DMS 273 (cell line): ENCODE data around the gene MBD4.
"Not testable (repeated sequence)": the region's sequence is repeated elsewhere in the genome, so short reads cannot be mapped to it uniquely, and the experiment has no call there.

Experiments used
- DNase-seq: peaks from one replicate; lab custom pipeline; 2025; ENCODE audit not compliant: unreplicated experiment; lab: John Stamatoyannopoulos, UW

MBD4 gene

DNA sequence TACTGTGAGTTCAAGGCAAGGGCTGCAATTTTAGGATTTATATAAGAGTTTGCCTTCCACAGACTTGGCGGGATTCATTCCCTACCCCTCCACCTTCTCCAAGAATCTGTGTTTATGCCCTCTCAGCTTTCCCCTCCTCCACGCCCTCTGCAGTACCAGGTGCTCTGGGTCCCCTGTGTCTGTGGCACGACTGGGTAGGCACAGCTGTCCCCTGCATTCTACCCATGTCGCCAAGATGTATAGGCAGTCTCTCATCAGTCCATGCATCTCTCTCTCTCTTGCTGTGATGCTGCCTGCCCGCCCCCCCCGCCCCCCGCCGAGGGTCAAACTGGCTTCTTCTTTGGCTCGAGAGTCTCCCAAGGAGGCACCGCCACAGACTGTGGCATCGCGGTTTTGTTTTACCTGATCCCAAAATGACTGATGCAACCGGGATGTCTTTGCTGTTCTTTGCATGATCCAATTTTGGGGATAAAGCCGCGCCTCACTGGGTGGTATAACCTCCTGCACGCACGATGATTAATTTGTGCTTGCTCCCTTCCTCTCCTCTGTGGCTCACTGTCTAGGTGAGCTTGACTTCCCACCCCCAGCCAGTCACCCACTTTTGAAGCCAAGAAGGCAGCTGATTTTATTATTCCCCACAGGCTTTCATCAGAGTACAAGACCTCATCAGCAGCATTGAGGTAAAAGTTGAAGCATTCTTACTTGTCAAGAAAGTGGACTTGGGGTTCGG is 55.0 kb downstream of the MBD4 start:
- peak; percentile 48 for DNase-seq

- not testable (repeated sequence) for DNase-seq
These were observed 55.6 kb downstream of the MBD4 start for GRCh38 chr3:129384103-129384502.

DNA sequence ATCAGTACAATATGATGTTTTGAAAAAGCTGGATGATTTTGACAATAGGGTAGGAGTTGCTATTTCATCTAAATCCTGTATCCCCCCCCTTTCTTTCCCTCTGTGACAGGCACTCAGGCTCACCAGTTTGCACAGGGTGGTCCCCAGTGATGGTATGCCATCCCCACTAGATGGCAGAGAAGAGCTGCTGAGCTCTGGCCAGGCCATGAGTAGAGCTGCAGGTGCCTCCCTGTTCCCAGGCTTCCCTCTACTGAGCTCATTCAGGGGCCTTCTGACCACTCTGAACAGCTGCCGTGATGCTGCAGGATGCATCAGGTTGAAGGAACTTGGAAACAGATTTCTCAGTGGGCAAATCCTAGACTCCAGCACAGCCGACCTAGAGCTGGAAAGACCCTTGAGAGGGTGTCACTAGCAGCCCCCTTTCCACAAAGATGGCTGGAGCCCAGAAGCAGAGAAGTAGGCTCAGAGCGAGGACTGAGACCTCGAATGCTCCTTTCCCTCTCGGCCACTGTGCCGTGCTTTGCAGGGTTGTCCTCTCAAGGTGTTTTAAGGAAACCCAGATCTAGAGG is 56.4 kb downstream of the MBD4 start:
- peak; percentile 96 for DNase-seq

GRCh38 chr3:129382366-129382765 is 57.4 kb downstream of the MBD4 start:
- DNase-seq = no peak
